ENCODE results near the gene PRDM11. TPM values are rescaled to one million over a fixed set of nuclear protein-coding genes. Genes with fewer than 3 reads are reported as not detected.

Gene PRDM11
- total RNA-seq, 1 donor from 2014 or later, result 7.5 TPM

DNA sequence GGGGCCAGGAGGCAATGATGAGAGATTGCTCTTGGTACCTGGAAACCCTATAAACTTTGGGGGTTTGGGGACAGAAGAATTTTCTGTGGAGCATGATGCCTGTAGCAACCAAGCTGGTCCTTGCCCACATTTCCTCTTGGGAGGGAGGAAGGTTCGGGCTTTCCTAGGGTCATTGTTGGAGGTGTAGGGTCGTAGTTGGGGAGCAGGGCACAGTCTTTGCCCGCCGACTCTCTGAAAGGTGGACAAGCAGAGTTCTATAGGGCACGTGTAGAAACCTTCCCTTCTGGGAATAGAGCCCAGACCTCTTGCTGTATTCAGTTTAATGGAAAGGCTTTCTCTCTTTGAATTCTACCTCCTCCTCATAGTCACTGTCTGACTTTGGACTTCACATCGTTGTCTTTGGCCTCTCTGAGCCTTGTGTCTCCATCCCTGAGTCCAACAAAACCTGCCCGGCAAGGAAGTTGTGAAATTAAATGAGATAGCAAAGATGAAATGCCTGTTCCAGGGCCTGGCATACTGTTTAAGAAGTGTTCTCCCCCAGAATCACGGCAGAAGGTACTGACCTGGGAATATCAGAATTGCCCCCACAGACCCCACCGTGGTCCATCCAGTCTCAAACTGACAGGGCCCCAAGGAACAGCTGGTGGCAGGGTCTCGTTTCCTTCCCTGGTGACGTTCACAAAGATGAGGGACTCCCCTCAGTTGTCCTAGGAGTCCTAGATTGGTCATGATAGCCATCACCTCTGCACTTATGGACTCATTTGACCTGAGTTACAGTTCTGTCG is 1.6 kb downstream of the PRDM11 start:
- DNase-seq, result no peak

DNA sequence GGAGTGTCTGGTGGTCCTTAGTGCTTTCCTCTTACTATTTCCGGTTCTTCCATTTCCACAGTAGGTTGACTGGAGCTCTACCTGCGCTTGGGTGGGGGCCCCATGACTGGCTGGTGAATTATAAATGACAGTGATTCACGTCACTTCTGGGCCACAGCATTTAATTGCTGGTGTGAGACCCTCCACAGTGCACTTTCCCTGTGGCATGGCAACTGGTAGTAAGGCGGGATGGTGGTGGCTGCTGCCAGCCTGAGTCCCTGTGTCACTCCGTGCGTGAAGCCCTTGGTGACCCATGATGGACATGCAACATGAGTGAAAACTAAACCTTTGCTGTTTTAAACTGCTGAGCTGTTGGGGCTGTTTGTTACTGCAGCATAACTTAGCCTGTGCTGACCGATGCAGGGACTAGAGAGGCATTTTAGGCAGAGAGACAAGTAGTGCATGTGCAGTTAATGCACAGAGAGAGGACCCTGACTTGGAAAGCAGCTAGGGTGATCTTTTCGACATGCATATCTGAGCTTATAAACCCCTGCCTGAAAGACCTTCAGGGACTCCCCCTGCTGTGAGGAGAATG is 3.1 kb downstream of the PRDM11 start:
- Mint-ChIP-seq H3K4me3 (ENCODE audit: unreplicated experiment) (no peak overlapping the region), H3K36me3 (ENCODE audit: unreplicated experiment) (no peaks in the 10 kb centered on the region), H3K27ac (ENCODE audit: unreplicated experiment) (no peak overlapping the region), H3K9me3 (ENCODE audit: unreplicated experiment) (peaks cover 7% of the 10 kb centered on the region), H3K27me3 (ENCODE audit: unreplicated experiment) (peaks cover 5% of the 10 kb centered on the region), H3K4me1 (ENCODE audit: low read depth, unreplicated experiment) (peaks cover 3% of the 10 kb centered on the region)
- no peak for DNase-seq
- TF ChIP-seq, protein P1, sequence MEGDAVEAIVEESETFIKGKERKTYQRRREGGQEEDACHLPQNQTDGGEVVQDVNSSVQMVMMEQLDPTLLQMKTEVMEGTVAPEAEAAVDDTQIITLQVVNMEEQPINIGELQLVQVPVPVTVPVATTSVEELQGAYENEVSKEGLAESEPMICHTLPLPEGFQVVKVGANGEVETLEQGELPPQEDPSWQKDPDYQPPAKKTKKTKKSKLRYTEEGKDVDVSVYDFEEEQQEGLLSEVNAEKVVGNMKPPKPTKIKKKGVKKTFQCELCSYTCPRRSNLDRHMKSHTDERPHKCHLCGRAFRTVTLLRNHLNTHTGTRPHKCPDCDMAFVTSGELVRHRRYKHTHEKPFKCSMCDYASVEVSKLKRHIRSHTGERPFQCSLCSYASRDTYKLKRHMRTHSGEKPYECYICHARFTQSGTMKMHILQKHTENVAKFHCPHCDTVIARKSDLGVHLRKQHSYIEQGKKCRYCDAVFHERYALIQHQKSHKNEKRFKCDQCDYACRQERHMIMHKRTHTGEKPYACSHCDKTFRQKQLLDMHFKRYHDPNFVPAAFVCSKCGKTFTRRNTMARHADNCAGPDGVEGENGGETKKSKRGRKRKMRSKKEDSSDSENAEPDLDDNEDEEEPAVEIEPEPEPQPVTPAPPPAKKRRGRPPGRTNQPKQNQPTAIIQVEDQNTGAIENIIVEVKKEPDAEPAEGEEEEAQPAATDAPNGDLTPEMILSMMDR (IDR thresholded peaks at IDR 0.05; ENCODE audit: partially characterized antibody, unreplicated experiment), result no peak

More for the DNA sequence above, 1.6 kb downstream of the PRDM11 start:
- Mint-ChIP-seq H3K4me1 (ENCODE audit: low read depth, unreplicated experiment) (peaks cover 3% of the 10 kb centered on the region), H3K27me3 (ENCODE audit: unreplicated experiment) (peaks cover 5% of the 10 kb centered on the region), H3K36me3 (ENCODE audit: unreplicated experiment) (no peaks in the 10 kb centered on the region), H3K9me3 (ENCODE audit: unreplicated experiment) (peaks cover 11% of the 10 kb centered on the region), H3K27ac (ENCODE audit: unreplicated experiment) (peak overlapping the region; percentile 59), H3K4me3 (ENCODE audit: unreplicated experiment) (peak overlapping the region; percentile 91)
- TF ChIP-seq, protein P1 (IDR thresholded peaks at IDR 0.05; ENCODE audit: partially characterized antibody, unreplicated experiment), result no peak

DNA sequence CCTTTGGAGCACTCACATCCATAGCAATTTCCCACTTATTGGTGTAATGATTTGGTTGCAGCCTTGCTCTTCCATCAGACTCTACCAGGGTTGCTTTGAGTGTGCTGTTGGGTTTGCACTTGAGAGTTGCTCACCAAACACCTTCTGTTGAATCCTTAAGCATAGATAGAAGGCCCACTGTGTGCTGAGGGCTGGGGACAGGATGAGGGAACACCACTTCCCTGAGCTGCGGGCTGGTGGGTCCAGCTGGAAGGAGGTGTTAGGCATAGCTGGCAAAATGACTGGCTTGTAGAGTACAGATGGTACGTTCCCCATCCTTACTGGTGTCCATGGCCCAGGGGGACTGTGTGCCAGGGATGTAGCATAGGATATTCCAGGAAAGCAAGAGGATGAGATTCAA is 3.9 kb downstream of the PRDM11 start:
- TF ChIP-seq, protein P1 (IDR thresholded peaks at IDR 0.05; ENCODE audit: partially characterized antibody, unreplicated experiment), result no peak
- H3K4me1 Mint-ChIP-seq (ENCODE audit: low read depth, unreplicated experiment), result peaks cover 3% of the 10 kb centered on the region
- no peak for DNase-seq
- peaks cover 7% of the 10 kb centered on the region for H3K9me3 Mint-ChIP-seq (ENCODE audit: unreplicated experiment)
- no peak overlapping the region for H3K27ac Mint-ChIP-seq (ENCODE audit: unreplicated experiment)
- H3K36me3 Mint-ChIP-seq (ENCODE audit: unreplicated experiment), result no peaks in the 10 kb centered on the region
- peaks cover 3% of the 10 kb centered on the region for H3K27me3 Mint-ChIP-seq (ENCODE audit: unreplicated experiment)
- no peak overlapping the region for H3K4me3 Mint-ChIP-seq (ENCODE audit: unreplicated experiment)

DNA sequence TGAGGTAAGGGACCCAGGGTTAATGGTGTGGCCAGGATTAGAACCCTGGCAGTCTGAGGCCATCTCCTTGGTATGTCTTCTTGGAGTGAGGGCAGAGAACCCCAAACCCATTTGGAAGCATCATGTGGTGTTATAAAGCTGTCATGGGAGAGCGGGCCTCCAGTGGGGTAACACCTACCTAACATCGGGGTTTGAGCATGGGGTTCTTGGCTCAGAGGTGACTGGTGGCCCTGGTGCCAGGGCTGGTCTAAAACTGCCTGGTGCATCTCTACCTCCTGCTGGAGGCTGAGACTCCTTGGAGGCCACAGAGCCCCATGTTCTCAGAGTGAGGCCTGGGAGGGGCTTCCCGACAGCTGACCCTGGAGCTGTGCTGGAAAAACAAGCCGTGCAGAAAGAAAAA is 4.5 kb downstream of the PRDM11 start:
- Mint-ChIP-seq H3K36me3 (ENCODE audit: unreplicated experiment) (no peaks in the 10 kb centered on the region), H3K9me3 (ENCODE audit: unreplicated experiment) (peaks cover 7% of the 10 kb centered on the region), H3K27ac (ENCODE audit: unreplicated experiment) (no peak overlapping the region), H3K27me3 (ENCODE audit: unreplicated experiment) (peaks cover 3% of the 10 kb centered on the region), H3K4me3 (ENCODE audit: unreplicated experiment) (no peak overlapping the region), H3K4me1 (ENCODE audit: low read depth, unreplicated experiment) (no peaks in the 10 kb centered on the region)
- DNase-seq, result no peak
- TF ChIP-seq, protein P1 (IDR thresholded peaks at IDR 0.05; ENCODE audit: partially characterized antibody, unreplicated experiment), result no peak

DNA sequence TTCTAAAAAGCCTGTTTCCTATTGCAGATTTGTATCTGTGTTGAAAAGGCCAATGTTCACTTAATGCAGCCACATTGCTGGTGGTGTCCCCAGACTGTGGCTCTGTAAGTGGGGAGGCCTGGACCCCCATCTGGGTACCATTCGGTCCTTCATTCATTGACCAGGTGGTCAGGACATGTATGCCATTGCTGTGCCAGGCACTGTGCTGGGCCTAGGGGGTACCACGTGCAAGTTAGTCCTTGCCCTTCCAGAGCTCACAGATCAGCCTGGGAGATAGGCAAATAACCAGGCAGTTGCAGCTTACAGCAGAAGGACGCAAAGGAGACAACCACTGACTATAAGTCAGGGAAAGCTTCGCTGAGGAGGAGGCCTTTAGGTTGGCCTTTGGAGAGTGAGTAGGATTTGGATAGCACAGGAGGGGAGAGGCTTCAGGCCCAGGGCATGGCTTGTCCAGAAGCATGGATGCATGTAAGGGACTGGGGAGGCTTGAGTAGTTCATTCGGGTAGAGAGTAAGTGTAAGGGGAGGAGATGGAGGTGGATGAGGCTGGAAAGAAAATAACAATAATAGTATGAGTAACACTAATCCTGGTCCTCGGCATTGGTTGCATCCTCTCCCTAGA is 5.0 kb downstream of the PRDM11 start:
- Mint-ChIP-seq H3K4me3 (ENCODE audit: unreplicated experiment) (no peak overlapping the region), H3K27ac (ENCODE audit: unreplicated experiment) (peak overlapping the region; percentile 33)

More for the DNA sequence above, 5.0 kb downstream of the PRDM11 start:
- Mint-ChIP-seq H3K4me1 (ENCODE audit: low read depth, unreplicated experiment) (no peaks in the 10 kb centered on the region), H3K27me3 (ENCODE audit: unreplicated experiment) (peaks cover 4% of the 10 kb centered on the region), H3K9me3 (ENCODE audit: unreplicated experiment) (peaks cover 6% of the 10 kb centered on the region), H3K36me3 (ENCODE audit: unreplicated experiment) (no peaks in the 10 kb centered on the region)
- TF ChIP-seq, protein P1 (IDR thresholded peaks at IDR 0.05; ENCODE audit: partially characterized antibody, unreplicated experiment), result no peak
- no peak for DNase-seq

Data from glutamatergic neuron (in vitro differentiated cells).